Brain microvascular endothelial cell (primary cell): ENCODE results near the gene RFC4.
A peak's percentile ranks its signal among the peaks of the same experiment; 100 is the strongest.
"Not testable (repeated sequence)": the region's sequence is repeated elsewhere in the genome, so short reads cannot be mapped to it uniquely, and the experiment has no call there.

Source experiments
- DNase-seq: peaks from one replicate; pipeline ENCODE4 v3.0.0-alpha.2; 2020
- H3K27ac ChIP-seq: fragments of 250-450 bp; sonication (Bioruptor Pico); 2 replicates; pipeline ENCODE4 v1.5.1; 2020; ENCODE audit warnings: mild to moderate bottlenecking, moderate library complexity
- H3K27me3 ChIP-seq: fragments of 250-450 bp; sonication (Bioruptor Pico); replicated peaks from 2 replicates; pipeline ENCODE4 v1.5.1; 2020; ENCODE audit warnings: mild to moderate bottlenecking
- H3K36me3 ChIP-seq: fragments of 250-450 bp; sonication (Bioruptor Pico); replicated peaks from 2 replicates; pipeline ENCODE4 v1.5.1; 2020; ENCODE audit warnings: mild to moderate bottlenecking
- H3K4me3 ChIP-seq: 2 replicates; pipeline ENCODE4 v1.5.1; 2011; ENCODE audit warnings: low read depth, mild to moderate bottlenecking, control low read depth, low read length, moderate library complexity
- CTCF ChIP-seq: IDR thresholded peaks from 2 replicates; pipeline ENCODE4 v1.5.1; 2011; ENCODE audit warnings: low read depth, mild to moderate bottlenecking, moderate library complexity, low read length, control low read depth, inconsistent platforms; ENCODE audit errors: missing control alignments
- in situ Hi-C: cut with HindIII; loops from 2 replicates; pipeline ENCODE4 v1.10.0; 2017; ENCODE audit warnings: low sequenced_read_pairs, low pct_ligation_motif_present

RFC4 gene

GRCh38 chr3:186821429-186822387, 15.4 kb upstream of the RFC4 start:
- H3K36me3 ChIP-seq: no peaks in the 10 kb centered on the region
- TF ChIP-seq CTCF: peak; percentile 69
- peak overlapping the region; percentile 63 for H3K27ac ChIP-seq
- H3K27me3 ChIP-seq: no peaks in the 10 kb centered on the region
- peak overlapping the region; percentile 35 for H3K4me3 ChIP-seq
- in situ Hi-C loops: loop anchor here (25.0 kb wide), 1 partner anchor 209 kb away; the partner anchor contains the start of gene AHSG
- DNase-seq: peak; percentile 70

- DNase-seq: no peak
- H3K4me3 ChIP-seq: no peak overlapping the region
- H3K27ac ChIP-seq: no peak overlapping the region
- no peaks in the 10 kb centered on the region for H3K36me3 ChIP-seq
- in situ Hi-C loops: loop anchor here (25.0 kb wide), 1 partner anchor 207 kb away; the partner anchor contains the start of gene AHSG
- no peaks in the 10 kb centered on the region for H3K27me3 ChIP-seq
- no peak for TF ChIP-seq CTCF
Measured at GRCh38 chr3:186818956-186819355, 12.7 kb upstream of the RFC4 start.

- no peak for DNase-seq
- TF ChIP-seq CTCF: no peak
- in situ Hi-C loops: loop anchor here (25.0 kb wide), 1 partner anchor 206 kb away; the partner anchor contains the start of gene AHSG
- Histone ChIP-seq H3K27ac (no peak overlapping the region), H3K27me3 (no peaks in the 10 kb centered on the region), H3K36me3 (no peaks in the 10 kb centered on the region), H3K4me3 (no peak overlapping the region)
Measured at GRCh38 chr3:186818516-186818915, 12.2 kb upstream of the RFC4 start.

GRCh38 chr3:186815435-186815834, 9.2 kb upstream of the RFC4 start:
- Histone ChIP-seq H3K4me3 (no peak overlapping the region), H3K36me3 (no peaks in the 10 kb centered on the region), H3K27me3 (no peaks in the 10 kb centered on the region), H3K27ac (no peak overlapping the region)
- in situ Hi-C loops: loop anchor here (25.0 kb wide), 1 partner anchor 203 kb away; the partner anchor contains the start of gene AHSG
- no peak for TF ChIP-seq CTCF
- peak; percentile 47 for DNase-seq

- TF ChIP-seq CTCF: no peak
- H3K4me3 ChIP-seq: no peak overlapping the region
- DNase-seq: no peak
- no peaks in the 10 kb centered on the region for H3K36me3 ChIP-seq
- in situ Hi-C loops: loop anchor here (25.0 kb wide), 1 partner anchor 202 kb away; the partner anchor contains the start of gene AHSG
- H3K27ac ChIP-seq: no peak overlapping the region
- no peaks in the 10 kb centered on the region for H3K27me3 ChIP-seq
Measured at GRCh38 chr3:186814100-186814499, 7.8 kb upstream of the RFC4 start.

- H3K4me3 ChIP-seq, H3K36me3 ChIP-seq, DNase-seq, H3K27ac ChIP-seq, H3K27me3 ChIP-seq: not testable (repeated sequence)
- in situ Hi-C loops: loop anchor here (25.0 kb wide), 1 partner anchor 199 kb away; the partner anchor contains the start of gene AHSG
Measured at GRCh38 chr3:186811313-186811712, 5.0 kb upstream of the RFC4 start.
